ENCODE results near the gene PACSIN1.

PACSIN1 gene

DNA sequence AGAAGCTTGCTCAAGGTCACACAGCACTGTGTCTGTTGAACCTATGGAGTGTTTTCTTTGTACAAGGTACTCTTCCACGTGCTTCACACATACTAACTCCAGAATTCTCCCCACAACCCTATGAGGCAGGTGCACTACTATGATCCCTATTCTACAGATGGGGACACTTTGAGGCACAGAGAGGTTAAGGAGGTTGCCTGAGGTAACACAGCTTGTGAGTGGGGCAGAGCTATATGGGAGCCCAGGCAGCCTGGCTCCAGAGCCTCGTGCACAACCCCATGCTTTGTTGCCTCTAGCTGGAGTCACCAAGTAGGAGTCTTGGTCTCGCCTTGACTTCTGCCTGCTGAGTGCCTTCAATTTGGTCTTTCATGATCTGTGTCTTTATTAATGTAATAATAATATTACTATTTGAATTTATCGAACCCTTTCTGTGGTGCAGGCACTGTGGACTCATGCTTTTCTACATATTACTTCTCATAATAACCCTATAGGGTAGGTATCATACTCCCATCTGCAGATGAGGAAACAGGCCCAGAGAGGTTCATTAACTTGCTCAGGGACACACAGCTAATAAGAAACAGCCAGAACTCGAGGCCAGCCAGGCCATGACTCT is 103.6 kb downstream of the PACSIN1 start:
- H3K4me3 ChIP-seq (ENCODE audit: low read length): no peak overlapping the region
- TF ChIP-seq, protein P1, sequence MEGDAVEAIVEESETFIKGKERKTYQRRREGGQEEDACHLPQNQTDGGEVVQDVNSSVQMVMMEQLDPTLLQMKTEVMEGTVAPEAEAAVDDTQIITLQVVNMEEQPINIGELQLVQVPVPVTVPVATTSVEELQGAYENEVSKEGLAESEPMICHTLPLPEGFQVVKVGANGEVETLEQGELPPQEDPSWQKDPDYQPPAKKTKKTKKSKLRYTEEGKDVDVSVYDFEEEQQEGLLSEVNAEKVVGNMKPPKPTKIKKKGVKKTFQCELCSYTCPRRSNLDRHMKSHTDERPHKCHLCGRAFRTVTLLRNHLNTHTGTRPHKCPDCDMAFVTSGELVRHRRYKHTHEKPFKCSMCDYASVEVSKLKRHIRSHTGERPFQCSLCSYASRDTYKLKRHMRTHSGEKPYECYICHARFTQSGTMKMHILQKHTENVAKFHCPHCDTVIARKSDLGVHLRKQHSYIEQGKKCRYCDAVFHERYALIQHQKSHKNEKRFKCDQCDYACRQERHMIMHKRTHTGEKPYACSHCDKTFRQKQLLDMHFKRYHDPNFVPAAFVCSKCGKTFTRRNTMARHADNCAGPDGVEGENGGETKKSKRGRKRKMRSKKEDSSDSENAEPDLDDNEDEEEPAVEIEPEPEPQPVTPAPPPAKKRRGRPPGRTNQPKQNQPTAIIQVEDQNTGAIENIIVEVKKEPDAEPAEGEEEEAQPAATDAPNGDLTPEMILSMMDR (conservative IDR thresholded peaks at IDR 0.05; ENCODE audit: low read depth, low read length): no peak
- no peak for DNase-seq (ENCODE audit: low read depth)

DNA sequence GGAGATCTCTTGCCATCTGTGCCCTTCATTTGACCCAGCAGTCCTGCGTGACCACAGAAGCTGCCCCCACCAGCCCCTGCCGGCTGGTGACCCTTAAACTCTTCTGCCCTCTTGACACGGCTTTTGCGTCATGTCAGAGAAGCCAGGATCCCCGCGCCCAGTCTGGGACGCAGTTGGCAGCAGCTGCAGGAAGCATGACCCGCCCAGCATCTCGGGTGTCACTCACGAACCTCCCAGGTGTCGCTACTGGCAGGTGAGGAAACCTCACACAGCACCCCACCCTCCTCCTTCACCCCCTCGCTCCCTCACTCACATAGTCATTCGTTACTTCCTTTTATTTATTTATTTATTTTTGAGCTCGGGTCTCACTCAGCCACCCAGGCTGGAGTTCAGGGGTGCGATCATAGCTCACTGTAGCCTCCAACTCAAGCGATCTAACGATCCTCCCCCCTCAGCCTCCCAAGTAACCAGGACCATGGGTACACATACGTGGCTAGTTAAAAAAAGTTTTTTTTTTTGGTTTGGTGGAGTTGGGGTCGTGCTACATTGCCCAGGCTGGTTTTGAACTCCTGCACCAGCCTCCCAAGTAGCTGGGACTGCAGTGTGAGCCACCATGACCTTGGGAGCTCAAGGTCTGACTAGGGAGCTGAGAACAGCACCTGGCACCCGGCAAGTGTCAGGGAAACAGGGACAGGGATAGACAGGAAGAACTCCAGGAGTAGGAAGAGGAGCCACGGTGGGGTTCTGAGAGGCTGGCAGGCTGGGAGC is 104.4 kb downstream of the PACSIN1 start:
- TF ChIP-seq, protein P1 (conservative IDR thresholded peaks at IDR 0.05; ENCODE audit: low read depth, low read length): no peak
- no peak for DNase-seq (ENCODE audit: low read depth)
- no peak overlapping the region for H3K4me3 ChIP-seq (ENCODE audit: low read length)

DNA sequence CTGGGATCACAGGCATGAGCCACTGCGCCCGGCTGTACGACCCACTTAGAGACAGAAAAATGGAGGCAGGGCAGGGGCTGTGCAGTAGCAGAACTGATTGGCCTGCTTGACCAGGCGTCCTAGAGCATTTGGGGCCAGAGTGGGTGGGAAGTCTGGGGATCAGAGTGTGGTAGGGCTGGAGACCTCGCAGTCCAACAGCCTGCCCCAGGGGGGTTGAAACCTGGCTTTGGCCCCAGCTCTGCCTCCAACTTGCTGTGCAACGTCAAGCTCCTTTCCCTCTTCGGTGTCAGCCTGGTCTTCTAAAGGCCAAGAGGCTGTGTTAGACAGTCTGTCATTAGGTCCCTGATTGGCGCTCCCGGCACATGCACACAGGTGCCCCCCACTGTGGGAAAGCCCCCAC is 105.5 kb downstream of the PACSIN1 start:
- DNase-seq (ENCODE audit: low read depth): no peak
- H3K4me3 ChIP-seq (ENCODE audit: low read length): no peak overlapping the region
- TF ChIP-seq, protein P1 (conservative IDR thresholded peaks at IDR 0.05; ENCODE audit: low read depth, low read length): no peak

DNA sequence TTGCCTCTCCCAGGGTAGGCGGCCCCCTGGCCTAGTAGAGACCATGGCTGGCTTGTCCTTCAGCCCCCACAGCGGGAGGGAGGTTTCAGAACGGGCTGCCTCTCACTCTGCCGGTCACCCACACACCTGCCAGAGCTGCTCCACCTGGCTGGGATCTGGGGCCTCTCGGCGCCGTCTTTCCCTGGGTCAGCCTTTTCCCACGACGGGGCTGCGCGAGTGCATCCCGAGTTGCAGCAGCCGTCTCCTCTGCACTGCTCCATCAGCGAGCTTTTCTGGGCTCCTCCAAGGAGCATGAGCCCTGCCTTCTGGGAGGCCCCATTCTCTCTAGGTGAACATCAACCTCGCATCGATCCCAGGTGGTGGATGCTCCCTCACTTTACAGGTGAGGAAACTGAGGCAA is 106.1 kb downstream of the PACSIN1 start:
- H3K4me3 ChIP-seq (ENCODE audit: low read length): no peak overlapping the region
- TF ChIP-seq, protein P1 (conservative IDR thresholded peaks at IDR 0.05; ENCODE audit: low read depth, low read length): no peak
- no peak for DNase-seq (ENCODE audit: low read depth)

DNA sequence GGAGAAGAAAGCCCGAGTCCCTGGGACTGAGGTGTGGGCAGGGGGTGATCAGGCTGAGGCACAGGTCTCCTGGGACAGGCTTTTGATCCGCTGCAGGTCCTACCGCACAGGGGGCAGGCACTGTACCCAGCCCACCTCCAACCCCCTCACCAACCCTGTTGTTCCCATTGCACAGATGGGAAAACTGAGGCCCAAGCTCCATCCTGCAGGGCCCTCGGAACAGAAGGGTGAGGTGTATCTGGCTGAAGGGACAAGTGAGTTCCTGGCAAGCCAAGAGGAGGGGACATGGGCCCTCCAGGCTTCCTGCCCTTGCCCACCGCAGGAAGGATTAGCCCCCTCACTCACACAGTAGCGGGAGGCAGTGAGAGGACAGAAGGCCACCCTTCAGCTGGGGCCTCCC is 106.7 kb downstream of the PACSIN1 start:
- TF ChIP-seq, protein P1 (conservative IDR thresholded peaks at IDR 0.05; ENCODE audit: low read depth, low read length): no peak
- no peak overlapping the region for H3K4me3 ChIP-seq (ENCODE audit: low read length)
- DNase-seq (ENCODE audit: low read depth): no peak

DNA sequence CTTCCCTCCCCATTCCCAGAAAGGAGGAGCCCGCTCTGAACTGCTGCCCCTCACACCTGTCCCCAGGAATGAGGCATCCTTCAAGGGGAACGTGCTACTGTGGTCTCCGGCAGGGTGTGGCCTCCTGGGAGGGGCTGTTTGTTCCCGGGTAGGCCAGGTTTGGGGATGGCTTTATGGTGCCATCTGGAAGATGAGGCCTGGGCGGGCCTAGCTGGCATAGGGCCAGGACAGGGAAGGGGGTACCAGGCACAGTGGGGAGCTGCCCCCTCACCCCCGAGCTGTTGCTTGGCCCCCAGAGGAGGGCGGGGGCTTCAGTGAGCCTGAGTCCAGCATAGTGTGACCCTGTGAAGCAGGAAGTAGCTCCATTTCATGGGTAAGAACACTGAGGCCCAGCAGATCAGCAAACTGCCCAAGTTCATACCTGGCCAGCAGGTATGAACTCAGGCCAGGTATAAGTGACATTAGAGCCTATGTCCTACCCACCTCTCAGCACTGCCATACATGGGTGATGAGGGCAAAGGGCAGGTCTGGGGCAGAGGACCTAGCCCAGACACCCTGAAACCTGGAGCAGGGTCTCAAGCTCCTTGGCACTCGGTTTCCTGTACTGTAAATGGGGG is 107.8 kb downstream of the PACSIN1 start:
- TF ChIP-seq, protein P1 (conservative IDR thresholded peaks at IDR 0.05; ENCODE audit: low read depth, low read length): no peak
- DNase-seq (ENCODE audit: low read depth): no peak
- H3K4me3 ChIP-seq (ENCODE audit: low read length): no peak overlapping the region

All from retinal pigment epithelial cell (primary cell).